Mucosa of descending colon (tissue), 3 donors: Measurements from ENCODE around the gene STK16. TPM values are rescaled to one million over a fixed set of nuclear protein-coding genes. Genes with fewer than 3 reads are reported as not detected.

Experiments
- ATAC-seq: fragments of 200-7000 bp; cut with Tn5 transposase; one replicate; pipeline ENCODE4 v1.9.1; 2020; ENCODE audit warnings: mild to moderate bottlenecking, moderate library complexity
- DNase-seq, 3 donors: peaks; one replicate each; pipeline ENCODE4 v3.0.0-alpha.2; 2020
- H3K36me3 ChIP-seq: fragments of 200-600 bp; one replicate; pipeline ENCODE4 v1.8.0; 2021; ENCODE audit warnings: low read depth, mild to moderate bottlenecking
- H3K4me1 ChIP-seq: fragments of 200-600 bp; one replicate; pipeline ENCODE4 v1.8.0; 2021; ENCODE audit warnings: low read depth, mild to moderate bottlenecking
- H3K4me3 ChIP-seq: fragments of 200-600 bp; one replicate; pipeline ENCODE4 v1.8.0; 2021; ENCODE audit warnings: mild to moderate bottlenecking
- H3K9me3 ChIP-seq: fragments of 200-600 bp; one replicate; pipeline ENCODE4 v1.8.0; 2021; ENCODE audit warnings: mild to moderate bottlenecking
- CTCF ChIP-seq: fragments of 200-600 bp; IDR thresholded peaks from one replicate; pipeline ENCODE4 v1.8.0; 2022; ENCODE audit warnings: antibody characterized with exemption, mild to moderate bottlenecking
- intact Hi-C, 2 donors: fragments of 100-400 bp; cut with DNase I in 1 of 2; cut with micrococcal nuclease in 1 of 2; formaldehyde crosslinking; loops; one replicate each; pipeline versions ENCODE4 v1.11.0 to v1.11.1; 2022; cut with DNase I, micrococcal nuclease
- total RNA-seq, 3 donors: library from RNA; stranded (reverse); fragmentation: NEBNext Ultra II Directional in 2 of 3; extraction: Animal tissue kit (Norgen Biotek cat#: 25700) in 2 of 3; gene quantifications; one replicate each; pipeline versions ENCODE4 v1.2.1 to v1.2.4, GENCODE V29; 2021 to 2023
- donor health status: DM: no; HTN: no; CAD: no; lungs with moderate emphysema.
- donor health status: DM: no; HTN: no; CAD: no.
- donor health status: DM: no; HTN: yes; CAD: no.

Gene STK16
- total RNA-seq, 3 donors from 2014 or later: 29.7 to 37.3 (median 32.7) TPM

GRCh38 chr2:219207884-219208740, 37.2 kb upstream of the STK16 start:
- Histone ChIP-seq H3K4me1 (peaks cover 14% of the 10 kb centered on the region), H3K9me3 (no peaks in the 10 kb centered on the region), H3K36me3 (no peaks in the 10 kb centered on the region), H3K4me3 (no peak overlapping the region)
- TF ChIP-seq CTCF: no peak
- intact Hi-C loops: no loop called here
- no peak for ATAC-seq
- no peak for DNase-seq

GRCh38 chr2:219209236-219210195, 35.8 kb upstream of the STK16 start:
- Histone ChIP-seq H3K36me3 (no peaks in the 10 kb centered on the region), H3K4me3 (no peak overlapping the region), H3K9me3 (no peaks in the 10 kb centered on the region), H3K4me1 (peaks cover 14% of the 10 kb centered on the region)
- no peak for DNase-seq
- no peak for ATAC-seq
- TF ChIP-seq CTCF: no peak
- intact Hi-C loops: loop anchor here in 1 of 2 donors (10.0 kb wide), 1 partner anchor 45 kb away; the partner anchor contains the start of gene NHEJ1

GRCh38 chr2:219210196-219210885, 34.9 kb upstream of the STK16 start:
- H3K9me3 ChIP-seq: no peaks in the 10 kb centered on the region
- no peak overlapping the region for H3K4me3 ChIP-seq
- intact Hi-C loops: loop anchor here in 1 of 2 donors (10.0 kb wide), 1 partner anchor 46 kb away; the partner anchor contains the start of gene NHEJ1
- H3K36me3 ChIP-seq: no peaks in the 10 kb centered on the region
- TF ChIP-seq CTCF: no peak
- ATAC-seq (no peak), DNase-seq (no peak)
- H3K4me1 ChIP-seq: peaks cover 14% of the 10 kb centered on the region

GRCh38 chr2:219210886-219211362, 34.4 kb upstream of the STK16 start:
- Histone ChIP-seq H3K36me3 (no peaks in the 10 kb centered on the region), H3K9me3 (no peaks in the 10 kb centered on the region), H3K4me3 (no peak overlapping the region), H3K4me1 (peaks cover 14% of the 10 kb centered on the region)
- no peak for DNase-seq
- intact Hi-C loops: loop anchor here in 1 of 2 donors (10.0 kb wide), 1 partner anchor 46 kb away; the partner anchor contains the start of gene NHEJ1
- no peak for TF ChIP-seq CTCF
- no peak for ATAC-seq

GRCh38 chr2:219213026-219213415, 32.3 kb upstream of the STK16 start:
- Histone ChIP-seq H3K36me3 (no peaks in the 10 kb centered on the region), H3K4me1 (peaks cover 15% of the 10 kb centered on the region), H3K9me3 (no peaks in the 10 kb centered on the region), H3K4me3 (no peak overlapping the region)
- ATAC-seq (no peak), DNase-seq (no peak)
- intact Hi-C loops: loop anchor here in 1 of 2 donors (10.0 kb wide), 1 partner anchor 48 kb away; the partner anchor contains the start of gene NHEJ1
- no peak for TF ChIP-seq CTCF
